DND-41 (cell line): Measurements from ENCODE around the gene GPR17.

Experiments
- EZH2 ChIP-seq: IDR thresholded peaks from 3 replicates; pipeline ENCODE4 v1.6.1; 2012; ENCODE audit warnings: borderline replicate concordance, low read depth, mild to moderate bottlenecking, moderate library complexity, low read length, inconsistent platforms; ENCODE audit not compliant: severe bottlenecking
- TF ChIP-seq, protein P1 (sequence below): IDR thresholded peaks from 2 replicates; pipeline ENCODE4 v1.5.1; 2012; ENCODE audit warnings: borderline replicate concordance, low read length, moderate library complexity, mild to moderate bottlenecking; ENCODE audit not compliant: poor library complexity, severe bottlenecking; ENCODE audit errors: extremely low read depth

DNA sequence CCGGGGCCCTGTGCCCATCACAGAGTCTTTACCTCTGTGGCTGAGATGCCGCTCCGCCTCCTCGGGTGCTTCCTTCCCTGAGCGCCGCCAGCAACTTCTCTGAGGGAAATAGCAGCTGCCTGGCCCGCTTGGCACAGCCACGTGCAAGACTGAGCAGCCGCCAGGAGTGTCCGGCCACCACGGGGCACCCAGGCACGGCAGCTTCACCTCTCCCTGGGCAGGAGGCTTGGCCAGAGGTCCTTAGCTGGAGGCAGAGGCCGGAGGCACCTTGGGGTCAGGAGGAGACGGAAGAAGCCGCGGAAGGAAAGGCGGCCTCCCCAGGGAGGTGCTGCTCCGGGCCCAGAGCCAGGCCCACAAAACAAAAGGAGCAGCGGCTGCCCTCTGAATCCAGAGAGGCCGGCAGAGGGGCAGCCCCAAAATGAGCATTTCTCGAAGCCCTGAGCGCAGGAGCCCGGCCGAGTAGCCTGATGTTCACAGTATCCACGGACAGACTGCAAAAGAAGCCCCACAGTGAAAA, 35.4 kb downstream of the GPR17 start:
- TF ChIP-seq, protein P1, sequence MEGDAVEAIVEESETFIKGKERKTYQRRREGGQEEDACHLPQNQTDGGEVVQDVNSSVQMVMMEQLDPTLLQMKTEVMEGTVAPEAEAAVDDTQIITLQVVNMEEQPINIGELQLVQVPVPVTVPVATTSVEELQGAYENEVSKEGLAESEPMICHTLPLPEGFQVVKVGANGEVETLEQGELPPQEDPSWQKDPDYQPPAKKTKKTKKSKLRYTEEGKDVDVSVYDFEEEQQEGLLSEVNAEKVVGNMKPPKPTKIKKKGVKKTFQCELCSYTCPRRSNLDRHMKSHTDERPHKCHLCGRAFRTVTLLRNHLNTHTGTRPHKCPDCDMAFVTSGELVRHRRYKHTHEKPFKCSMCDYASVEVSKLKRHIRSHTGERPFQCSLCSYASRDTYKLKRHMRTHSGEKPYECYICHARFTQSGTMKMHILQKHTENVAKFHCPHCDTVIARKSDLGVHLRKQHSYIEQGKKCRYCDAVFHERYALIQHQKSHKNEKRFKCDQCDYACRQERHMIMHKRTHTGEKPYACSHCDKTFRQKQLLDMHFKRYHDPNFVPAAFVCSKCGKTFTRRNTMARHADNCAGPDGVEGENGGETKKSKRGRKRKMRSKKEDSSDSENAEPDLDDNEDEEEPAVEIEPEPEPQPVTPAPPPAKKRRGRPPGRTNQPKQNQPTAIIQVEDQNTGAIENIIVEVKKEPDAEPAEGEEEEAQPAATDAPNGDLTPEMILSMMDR = no peak
- no peak for TF ChIP-seq EZH2
